HG02759 (cell line): ENCODE measurements around the gene PEX1.
"Not testable (repeated sequence)": the region's sequence is repeated elsewhere in the genome, so short reads cannot be mapped to it uniquely, and the experiment has no call there.

Experiments
- ATAC-seq: cut with Tn5 transposase; IDR thresholded peaks from one replicate; pipeline ENCODE4 v1.9.1; 2021; ENCODE audit warnings: mild to moderate bottlenecking, moderate library complexity; ENCODE audit not compliant: unreplicated experiment

The PEX1 gene

DNA sequence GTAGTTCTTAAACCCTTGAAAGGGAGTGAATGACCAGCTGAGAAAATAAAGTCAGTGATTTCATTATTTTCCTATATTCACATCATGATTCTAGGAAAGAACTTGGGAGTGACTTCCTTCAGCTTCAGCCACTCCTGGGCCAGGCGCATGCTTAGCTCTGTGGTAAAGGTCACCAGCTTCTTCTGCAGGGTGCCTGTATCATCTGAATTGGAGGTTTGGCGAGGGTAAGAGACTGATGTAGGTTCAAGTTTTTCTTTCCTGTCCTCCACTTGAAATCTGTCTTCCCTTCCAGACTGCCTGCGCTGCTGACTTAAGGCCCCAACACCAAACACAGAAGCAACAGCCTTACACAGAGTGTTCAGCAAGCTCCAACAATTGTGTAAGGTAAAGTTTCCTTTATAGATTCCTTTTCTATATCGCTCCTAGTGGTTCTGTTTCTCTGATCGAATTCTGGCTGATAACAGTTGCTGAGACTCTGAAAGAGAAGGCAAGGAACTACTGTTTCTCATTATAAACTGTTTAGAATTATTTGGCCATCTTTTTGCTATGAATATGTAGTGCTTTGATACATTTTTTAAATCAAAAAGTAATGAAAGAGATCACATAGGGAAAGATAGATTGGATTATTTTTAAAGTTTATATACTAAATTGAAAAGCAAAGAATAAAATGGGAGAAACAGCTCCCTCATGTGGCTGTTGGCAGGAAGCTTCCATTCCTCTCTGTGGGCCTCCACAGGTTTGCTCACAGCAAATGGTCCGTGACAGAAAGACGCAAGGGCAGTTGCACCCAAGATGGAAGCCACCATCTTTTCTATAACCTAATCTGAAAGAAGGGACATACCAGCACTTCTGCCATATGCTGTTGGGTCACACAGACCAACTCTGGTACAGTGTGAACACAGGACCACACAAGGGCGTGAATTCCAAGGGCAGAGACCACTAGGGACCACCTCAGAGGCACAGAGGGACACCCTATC, 67.0 kb downstream of the PEX1 start:
- ATAC-seq, result peak; percentile 69

DNA sequence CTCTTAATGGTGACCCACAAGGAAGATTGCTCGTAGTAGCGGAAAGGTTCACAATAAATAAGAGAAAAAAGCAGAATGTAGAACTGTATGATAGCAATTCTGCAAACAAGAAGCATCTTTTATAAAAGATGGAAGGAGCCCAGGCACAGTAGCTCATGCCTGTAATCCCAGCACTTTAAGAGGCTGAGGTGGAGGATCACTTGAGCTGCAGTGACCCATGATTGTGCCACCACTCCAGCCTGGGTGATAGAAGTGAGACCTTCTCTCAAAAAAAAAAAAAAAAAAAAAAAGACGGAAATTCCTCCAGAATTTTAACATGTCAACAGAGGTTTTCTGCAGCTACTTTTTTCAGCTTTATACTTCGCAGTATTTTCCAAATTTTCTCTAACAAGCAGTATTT, 67.8 kb downstream of the PEX1 start:
- no peak for ATAC-seq

DNA sequence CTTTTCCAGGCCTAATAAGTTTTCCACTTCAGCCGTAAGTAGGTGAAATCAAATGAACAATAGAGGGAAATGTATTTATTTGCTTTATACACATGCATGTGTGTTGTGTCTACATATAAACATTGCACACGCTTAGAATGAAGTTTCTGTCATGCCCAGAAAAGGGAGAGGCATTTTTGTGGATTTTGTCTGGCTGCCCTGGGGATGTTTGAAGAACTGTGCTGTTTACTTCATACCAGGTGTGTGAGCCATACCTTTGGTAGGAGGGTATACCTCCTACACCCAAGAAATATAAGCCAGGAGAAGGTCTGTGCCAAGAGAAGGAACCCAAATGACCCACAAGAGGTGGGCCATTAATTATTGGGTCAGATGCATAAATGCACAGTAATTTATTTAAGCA, 68.2 kb downstream of the PEX1 start:
- no peak for ATAC-seq

DNA sequence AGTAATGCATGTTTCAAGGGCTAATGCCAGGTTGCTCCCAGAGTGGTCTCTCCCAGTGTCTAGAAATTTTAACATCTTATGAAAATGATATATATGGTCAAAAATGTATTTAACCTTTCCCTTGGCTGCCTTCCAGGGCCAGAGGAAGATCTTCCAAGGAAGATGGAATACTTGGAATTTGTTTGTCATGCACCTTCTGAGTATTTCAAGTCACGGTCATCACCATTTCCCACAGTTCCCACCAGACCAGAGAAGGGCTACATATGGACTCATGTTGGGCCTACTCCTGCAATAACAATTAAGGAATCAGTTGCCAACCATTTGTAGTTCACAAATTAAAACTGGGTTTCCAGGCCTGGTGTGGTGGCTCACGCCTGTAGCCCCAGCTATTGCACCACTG, 72.1 kb downstream of the PEX1 start:
- ATAC-seq, result no peak

DNA sequence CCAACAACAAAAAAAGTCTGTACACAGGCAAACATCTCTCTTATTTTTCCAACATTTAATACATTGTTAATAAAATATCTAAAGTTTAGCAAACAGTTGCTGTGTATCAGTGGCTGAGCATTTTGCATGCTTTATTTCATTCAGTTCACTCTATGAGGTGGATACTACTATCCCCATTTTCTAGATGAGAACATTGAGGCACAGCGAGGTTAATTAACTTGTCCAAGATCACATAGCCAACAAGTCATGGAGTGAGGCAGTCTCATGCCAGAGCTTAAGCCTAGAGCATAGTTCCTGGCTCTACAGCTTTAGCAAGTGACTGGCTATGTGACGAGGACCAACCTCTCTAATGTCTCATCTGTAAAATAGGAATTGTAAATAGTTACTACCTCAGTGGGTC, 76.7 kb downstream of the PEX1 start:
- ATAC-seq, result no peak

DNA sequence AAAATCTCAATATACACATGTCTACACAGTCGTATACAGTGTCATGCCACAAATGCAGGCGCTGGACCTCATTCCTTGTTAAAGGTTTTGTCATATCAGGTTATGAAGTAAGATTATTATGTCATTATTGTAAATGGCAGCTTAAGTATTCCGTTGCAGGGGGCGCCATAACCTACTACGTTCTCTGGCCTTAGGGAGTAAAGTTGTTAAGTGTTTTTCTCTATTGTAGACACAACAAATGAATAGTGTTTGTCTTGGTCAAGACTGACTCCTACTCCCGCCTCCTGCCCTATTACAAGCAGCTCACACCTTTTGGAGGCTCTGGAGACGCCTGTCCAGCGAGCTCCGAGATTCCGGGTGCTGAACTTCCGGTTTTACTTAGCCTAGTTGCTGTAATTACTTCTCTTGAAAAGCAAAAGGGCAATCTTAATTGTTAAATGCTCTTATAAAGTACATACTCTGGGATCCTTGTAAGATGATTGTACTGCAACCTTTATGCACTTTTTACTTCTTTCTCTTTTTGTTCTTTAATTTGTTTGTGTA, 80.0 kb downstream of the PEX1 start:
- peak; percentile 47 for ATAC-seq

DNA sequence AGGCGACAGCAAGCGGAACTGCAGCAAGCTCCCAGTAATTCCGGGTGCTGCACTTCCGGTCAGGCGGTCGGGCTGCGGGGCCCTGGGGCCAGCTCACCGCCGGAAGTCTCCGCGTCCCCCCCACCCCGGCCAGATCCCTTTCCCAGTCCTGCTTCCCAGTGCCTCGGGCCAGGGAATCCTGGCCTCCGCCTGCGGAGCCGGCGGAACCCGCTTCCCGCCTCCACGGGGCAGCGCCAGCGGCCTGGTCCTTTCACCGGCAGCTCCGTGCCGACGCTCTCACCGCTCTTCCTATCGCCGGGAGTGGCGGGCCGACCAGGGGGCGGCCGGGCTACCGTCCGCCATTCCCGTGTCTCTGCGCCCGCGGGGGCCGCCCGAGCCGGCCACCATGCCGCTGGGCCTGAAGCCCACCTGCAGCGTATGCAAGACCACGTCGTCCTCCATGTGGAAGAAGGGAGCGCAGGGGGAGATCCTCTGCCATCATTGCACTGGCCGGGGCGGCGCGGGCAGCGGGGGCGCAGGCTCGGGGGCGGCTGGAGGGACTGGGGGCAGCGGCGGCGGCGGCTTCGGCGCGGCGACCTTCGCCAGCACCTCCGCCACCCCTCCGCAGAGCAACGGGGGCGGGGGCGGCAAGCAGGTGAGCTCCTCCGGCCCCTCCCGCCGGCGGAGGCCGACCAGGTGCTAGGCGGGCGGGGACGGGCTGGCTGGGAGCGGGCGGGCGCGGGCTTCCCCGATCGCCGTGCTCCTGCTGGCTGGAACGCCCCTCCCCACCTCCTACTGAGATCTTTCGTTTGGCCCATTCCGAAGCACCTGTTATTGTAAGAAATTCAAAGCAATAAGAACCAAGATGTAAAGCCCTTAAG, 80.7 kb downstream of the PEX1 start, which contains the start of gene GATAD1:
TSS of gene GATAD1 (plus strand) at position 138 of the 860 bp plus-strand sequence. CDS start at position 386, 248 bp downstream.
- ATAC-seq, result peak; percentile 91

DNA sequence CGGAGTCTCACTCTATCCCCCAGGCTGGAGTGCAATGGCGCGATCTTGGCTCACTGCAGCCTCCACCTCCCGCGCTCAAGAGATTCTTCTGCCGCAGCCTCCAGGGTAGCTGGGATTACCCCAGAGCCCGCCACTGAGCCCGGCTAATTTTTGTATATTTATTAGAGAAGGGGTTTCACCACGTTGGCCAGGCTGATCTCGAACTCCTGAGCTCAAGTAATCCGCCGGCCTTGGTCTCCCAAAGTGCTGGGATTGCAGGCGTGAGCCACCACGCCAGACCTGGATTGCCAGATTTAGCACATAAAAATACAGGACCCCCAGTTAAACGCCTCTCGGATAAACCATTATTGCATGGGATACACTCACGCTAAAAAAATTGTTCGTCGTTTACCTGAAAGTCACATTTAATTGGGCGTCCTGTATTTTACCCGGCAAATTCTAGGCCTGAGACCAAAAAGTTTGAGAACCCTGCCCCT, 81.4 kb downstream of the PEX1 start:
- ATAC-seq, result no peak

DNA sequence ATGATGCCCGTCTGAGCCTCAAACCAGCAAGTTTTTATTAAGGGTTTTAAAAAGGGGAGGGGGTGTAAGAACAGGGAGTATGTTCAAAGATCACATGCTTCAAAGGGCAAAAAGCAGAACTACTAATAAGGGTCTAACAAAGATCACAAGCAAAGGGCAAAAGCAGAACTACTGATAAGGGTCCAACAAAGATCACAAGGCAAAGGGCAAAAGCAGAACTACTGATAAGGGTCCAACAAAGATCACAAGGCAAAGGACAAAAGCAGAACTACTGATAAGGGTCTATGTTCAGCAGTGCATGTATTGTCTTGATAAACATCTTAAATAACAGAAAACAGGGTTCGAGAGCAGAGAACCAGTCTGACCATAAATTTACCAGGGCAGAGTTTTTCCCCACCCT, 85.6 kb downstream of the PEX1 start:
- not testable (repeated sequence) for ATAC-seq

DNA sequence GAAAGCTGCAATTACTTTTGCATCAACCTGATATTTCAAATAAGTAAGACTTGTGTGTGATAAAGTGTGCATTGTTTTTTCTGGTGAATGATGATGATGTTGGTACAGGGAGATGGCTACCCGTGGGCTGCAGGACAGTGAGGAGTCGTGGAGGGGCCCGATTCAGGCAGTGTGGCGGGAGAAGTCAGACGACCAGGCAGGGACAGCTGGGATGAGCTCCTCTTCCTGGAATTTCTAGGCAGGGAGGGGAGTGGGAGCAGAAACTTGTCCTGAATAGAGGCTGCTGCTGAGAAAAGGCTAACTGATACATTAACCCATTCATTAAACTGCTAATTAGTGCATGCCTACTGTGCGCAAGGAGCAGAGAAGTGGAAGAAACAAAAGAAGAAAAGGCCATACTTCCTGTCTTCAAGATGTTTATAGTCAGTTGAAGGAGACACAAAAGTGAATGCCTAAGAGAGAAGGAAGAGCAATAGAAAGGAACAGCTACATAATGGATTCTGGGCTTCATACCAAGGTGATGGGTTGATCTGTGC, 90.3 kb downstream of the PEX1 start:
- ATAC-seq, result no peak
